Vagina (tissue), 2 donors: ENCODE measurements around the gene NBPF26.
"Not testable (repeated sequence)": the region's sequence is repeated elsewhere in the genome, so short reads cannot be mapped to it uniquely, and the experiment has no call there.

Source experiments
- POLR2A ChIP-seq, 2 donors: fragments of 450-650 bp; IDR thresholded peaks; one replicate each; pipeline ENCODE4 v1.6.1; 2017; ENCODE audit warnings: antibody characterized with exemption in 2 of 2, mild to moderate bottlenecking in 2 of 2, moderate library complexity in 2 of 2
- POLR2AphosphoS5 ChIP-seq, 2 donors: sonication (generic); formaldehyde crosslinking; IDR thresholded peaks; one replicate each; pipeline ENCODE4 v1.9.0; 2017; ENCODE audit warnings: antibody characterized with exemption in 2 of 2, mild to moderate bottlenecking in 2 of 2, low read depth in 1 of 2; ENCODE audit not compliant: insufficient read depth in 1 of 2
- TF ChIP-seq, protein P1 (sequence below), 3 experiments: fragments of 450-650 bp in 2 of 3; fragments of 200-600 bp in 1 of 3; sonication (generic) in 1 of 3; IDR thresholded peaks; one replicate each; pipeline ENCODE4 v1.5.1; 2017 to 2019; ENCODE audit warnings: antibody characterized with exemption in 3 of 3, mild to moderate bottlenecking in 2 of 3, moderate library complexity in 2 of 3

DNA sequence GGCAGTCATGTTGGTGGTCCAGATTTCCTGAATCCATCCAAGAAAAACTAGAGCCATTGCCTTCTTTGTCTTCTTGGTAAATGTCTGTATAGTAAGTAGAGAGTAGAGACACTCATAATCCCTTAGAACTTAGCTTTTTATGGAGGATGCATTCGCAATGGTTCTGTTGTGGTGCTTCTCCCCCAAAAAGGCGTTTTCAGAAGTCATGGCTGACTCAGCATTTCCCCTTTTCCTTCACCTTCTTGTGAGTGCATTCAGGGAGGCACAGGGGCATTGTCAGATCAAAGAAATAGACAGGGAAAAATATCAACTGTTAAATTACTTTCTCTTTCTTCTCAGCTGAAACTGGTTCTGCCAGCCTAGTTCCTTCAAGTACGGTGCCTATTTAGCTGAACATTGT is 45.3 kb downstream of the NBPF26 start:
- TF ChIP-seq, protein P1, sequence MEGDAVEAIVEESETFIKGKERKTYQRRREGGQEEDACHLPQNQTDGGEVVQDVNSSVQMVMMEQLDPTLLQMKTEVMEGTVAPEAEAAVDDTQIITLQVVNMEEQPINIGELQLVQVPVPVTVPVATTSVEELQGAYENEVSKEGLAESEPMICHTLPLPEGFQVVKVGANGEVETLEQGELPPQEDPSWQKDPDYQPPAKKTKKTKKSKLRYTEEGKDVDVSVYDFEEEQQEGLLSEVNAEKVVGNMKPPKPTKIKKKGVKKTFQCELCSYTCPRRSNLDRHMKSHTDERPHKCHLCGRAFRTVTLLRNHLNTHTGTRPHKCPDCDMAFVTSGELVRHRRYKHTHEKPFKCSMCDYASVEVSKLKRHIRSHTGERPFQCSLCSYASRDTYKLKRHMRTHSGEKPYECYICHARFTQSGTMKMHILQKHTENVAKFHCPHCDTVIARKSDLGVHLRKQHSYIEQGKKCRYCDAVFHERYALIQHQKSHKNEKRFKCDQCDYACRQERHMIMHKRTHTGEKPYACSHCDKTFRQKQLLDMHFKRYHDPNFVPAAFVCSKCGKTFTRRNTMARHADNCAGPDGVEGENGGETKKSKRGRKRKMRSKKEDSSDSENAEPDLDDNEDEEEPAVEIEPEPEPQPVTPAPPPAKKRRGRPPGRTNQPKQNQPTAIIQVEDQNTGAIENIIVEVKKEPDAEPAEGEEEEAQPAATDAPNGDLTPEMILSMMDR (IDR thresholded peaks at IDR 0.05) = not testable (repeated sequence)
- not testable (repeated sequence) for TF ChIP-seq POLR2A (IDR thresholded peaks at IDR 0.05); POLR2AphosphoS5 (IDR thresholded peaks at IDR 0.05; ENCODE audit: insufficient read depth in 1 of 2, low read depth in 1 of 2)
